H9 (cell line): ENCODE results near the gene TRAP1. TPM values are rescaled to one million over a fixed set of nuclear protein-coding genes. Genes with fewer than 3 reads are reported as not detected.
A peak's percentile ranks its signal among the peaks of the same experiment; 100 is the strongest.

Source experiments
- DNase-seq: peaks from one replicate; pipeline ENCODE4 v3.0.0-alpha.2; 2017
- H2AFZ ChIP-seq: one replicate; pipeline ENCODE4 v1.6.1; 2013; ENCODE audit warnings: mild to moderate bottlenecking, low read length, control low read depth, moderate library complexity
- H2AK5ac ChIP-seq: 2 replicates; pipeline ENCODE4 v1.6.1; 2013; ENCODE audit warnings: low read length, control low read depth, mixed read lengths; ENCODE audit not compliant: insufficient read length
- H2BK120ac ChIP-seq: one replicate; pipeline ENCODE4 v1.6.1; 2013; ENCODE audit warnings: low read depth, mild to moderate bottlenecking, low read length, control low read depth, inconsistent platforms; ENCODE audit not compliant: poor library complexity, severe bottlenecking
- H2BK12ac ChIP-seq: 2 replicates; pipeline ENCODE4 v1.6.1; 2013; ENCODE audit warnings: low read length, control low read depth, mixed read lengths, low read depth; ENCODE audit not compliant: insufficient read length
- H2BK15ac ChIP-seq: 2 replicates; pipeline ENCODE4 v1.6.1; 2013; ENCODE audit warnings: low read depth, low read length, control low read depth
- H2BK20ac ChIP-seq: one replicate; pipeline ENCODE4 v1.6.1; 2013; ENCODE audit warnings: low read depth, mild to moderate bottlenecking, low read length, control low read depth, inconsistent platforms; ENCODE audit not compliant: poor library complexity, severe bottlenecking
- H2BK5ac ChIP-seq: 2 replicates; pipeline ENCODE4 v1.6.1; 2013; ENCODE audit warnings: low read length, control low read depth, mixed read lengths; ENCODE audit not compliant: insufficient read length
- H3K14ac ChIP-seq: 2 replicates; pipeline ENCODE4 v1.6.1; 2013; ENCODE audit warnings: low read length, control low read depth; ENCODE audit not compliant: insufficient read depth
- H3K18ac ChIP-seq: 2 replicates; pipeline ENCODE4 v1.6.1; 2013; ENCODE audit warnings: low read depth, mild to moderate bottlenecking, mixed read lengths, low read length, control low read depth; ENCODE audit not compliant: insufficient read length
- H3K23ac ChIP-seq: 2 replicates; pipeline ENCODE4 v1.6.1; 2013; ENCODE audit warnings: low read length, control low read depth, mixed read lengths, low read depth; ENCODE audit not compliant: insufficient read length
- H3K23me2 ChIP-seq: 2 replicates; pipeline ENCODE4 v1.6.1; 2013; ENCODE audit warnings: low read depth, mild to moderate bottlenecking, mixed read lengths, low read length, control low read depth; ENCODE audit not compliant: insufficient read length, poor library complexity, severe bottlenecking
- H3K27ac ChIP-seq: 2 replicates; pipeline ENCODE4 v1.5.1; 2013; ENCODE audit warnings: low read length, control low read depth, mixed read lengths, low read depth; ENCODE audit not compliant: insufficient read length
- H3K27me3 ChIP-seq: 2 replicates; pipeline ENCODE4 v1.6.1; 2013; ENCODE audit warnings: low read length, control low read depth, inconsistent platforms; ENCODE audit not compliant: insufficient read depth
- H3K4ac ChIP-seq: 2 replicates; pipeline ENCODE4 v1.6.1; 2013; ENCODE audit warnings: low read depth, mild to moderate bottlenecking, control low read depth, inconsistent platforms, low read length, moderate library complexity
- H3K4me1 ChIP-seq: 2 replicates; pipeline ENCODE4 v1.6.1; 2013; ENCODE audit warnings: low read length, control low read depth, inconsistent platforms; ENCODE audit not compliant: insufficient read depth
- H3K4me2 ChIP-seq: 2 replicates; pipeline ENCODE4 v1.6.1; 2013; ENCODE audit warnings: low read length, control low read depth, mixed read lengths; ENCODE audit not compliant: insufficient read length, insufficient read depth
- H3K56ac ChIP-seq: 2 replicates; pipeline ENCODE4 v1.6.1; 2013; ENCODE audit warnings: low read depth, mild to moderate bottlenecking, mixed read lengths, low read length, control low read depth; ENCODE audit not compliant: insufficient read length
- H3K79me1 ChIP-seq: 2 replicates; pipeline ENCODE4 v1.6.1; 2013; ENCODE audit warnings: low read depth, mild to moderate bottlenecking, moderate library complexity, low read length, control low read depth, inconsistent platforms; ENCODE audit not compliant: insufficient read depth, poor library complexity, severe bottlenecking
- H3K79me2 ChIP-seq: 2 replicates; pipeline ENCODE4 v1.6.1; 2013; ENCODE audit warnings: low read length, control low read depth, inconsistent platforms; ENCODE audit not compliant: insufficient read depth
- H3K9ac ChIP-seq: 2 replicates; pipeline ENCODE4 v1.6.1; 2013; ENCODE audit warnings: low read length, control low read depth, mixed read lengths; ENCODE audit not compliant: insufficient read length; ENCODE audit errors: extremely low read depth
- H3K9me3 ChIP-seq: one replicate; pipeline ENCODE4 v1.6.1; 2013; ENCODE audit warnings: low read depth, low read length, inconsistent platforms; ENCODE audit not compliant: control insufficient read depth
- H3T11ph ChIP-seq: one replicate; pipeline ENCODE4 v1.6.1; 2013; ENCODE audit warnings: mild to moderate bottlenecking, low read length, control low read depth, inconsistent platforms
- H4K20me1 ChIP-seq: one replicate; pipeline ENCODE4 v1.6.1; 2013; ENCODE audit not compliant: control insufficient read depth, insufficient read length, insufficient read depth
- H4K5ac ChIP-seq: 2 replicates; pipeline ENCODE4 v1.6.1; 2013; ENCODE audit warnings: low read depth, mild to moderate bottlenecking, mixed read lengths, low read length, control low read depth; ENCODE audit not compliant: insufficient read length
- H4K8ac ChIP-seq: replicated peaks from 2 replicates; pipeline ENCODE4 v1.6.1; 2013; ENCODE audit warnings: low read length, control low read depth, mixed read lengths, low read depth; ENCODE audit not compliant: insufficient read length
- H4K91ac ChIP-seq: 2 replicates; pipeline ENCODE4 v1.6.1; 2013; ENCODE audit warnings: low read depth, mild to moderate bottlenecking, moderate library complexity, mixed read lengths, low read length, control low read depth; ENCODE audit not compliant: insufficient read length
- H3K27ac Mint-ChIP-seq, 3 experiments: 2 replicates in 2 of 3; 3 replicates in 1 of 3; pipeline ENCODE4 v1.8.0; 2020 to 2021; ENCODE audit warnings: mixed read lengths in 3 of 3, mild to moderate bottlenecking in 1 of 3, moderate library complexity in 1 of 3
- H3K27me3 Mint-ChIP-seq: 2 replicates; pipeline ENCODE4 v1.8.0; 2021; ENCODE audit warnings: low read depth, mild to moderate bottlenecking, moderate library complexity, mixed read lengths
- H3K36me3 Mint-ChIP-seq, 3 experiments: 2 replicates in 2 of 3; 3 replicates in 1 of 3; pipeline ENCODE4 v1.8.0; 2020 to 2021; ENCODE audit warnings: low read depth in 3 of 3, mixed read lengths in 3 of 3; ENCODE audit not compliant: insufficient read depth in 1 of 3
- H3K4me1 Mint-ChIP-seq, 2 experiments: 2 replicates each; pipeline ENCODE4 v1.8.0; 2020; ENCODE audit warnings: mixed read lengths in 2 of 2
- H3K4me3 Mint-ChIP-seq, 2 experiments: 2 replicates in 1 of 2; 3 replicates in 1 of 2; pipeline ENCODE4 v1.8.0; 2020 to 2021; ENCODE audit warnings: mild to moderate bottlenecking in 2 of 2, mixed read lengths in 2 of 2, moderate library complexity in 1 of 2
- H3K9me3 Mint-ChIP-seq, 2 experiments: 2 replicates in 1 of 2; 3 replicates in 1 of 2; pipeline ENCODE4 v1.8.0; 2020; ENCODE audit warnings: mild to moderate bottlenecking in 2 of 2, mixed read lengths in 2 of 2, moderate library complexity in 1 of 2
- WGBS: extraction: QIAGEN DNeasy Blood & Tissue Kit; methylation state at CpG from one replicate; pipeline ENCODE4 v1.1.7; 2013; ENCODE audit warnings: missing lambda C conversion rate, low lambda C conversion rate, mixed read lengths; ENCODE audit not compliant: insufficient read length; ENCODE audit errors: extremely low coverage; 5-methylcytosine and 5-hydroxymethylcytosine counted together
- total RNA-seq: library from RNA; stranded (reverse); gene quantifications from 2 replicates; pipeline ENCODE4 v1.2.1, GENCODE V29; 2021
- TF ChIP-seq, protein P1 (sequence below): fragments of 200-600 bp; sonication (generic); conservative IDR thresholded peaks from 3 replicates; pipeline ENCODE4 v1.8.0; 2021; ENCODE audit warnings: antibody characterized with exemption, mild to moderate bottlenecking

Gene TRAP1
- total RNA-seq, 1 experiment from 2014 or later = 211 TPM

DNA sequence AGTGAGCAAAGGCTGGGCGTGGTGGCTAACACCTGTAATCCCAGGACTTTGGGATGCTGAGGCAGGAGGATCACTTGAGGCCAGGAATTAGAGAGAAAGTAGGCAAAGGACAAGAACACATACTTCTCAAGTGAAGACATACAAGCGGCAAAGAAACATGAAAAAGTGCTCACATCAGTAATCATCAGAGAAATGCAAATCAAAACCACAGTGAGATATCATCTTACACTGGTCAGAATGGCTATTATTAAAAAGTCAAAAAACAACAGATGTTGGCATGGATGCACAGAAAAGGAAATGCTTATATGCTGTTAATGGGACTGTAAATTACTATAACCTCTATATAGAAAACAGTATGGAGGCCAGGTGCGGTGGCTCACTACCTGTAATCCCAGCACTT lies 93.7 kb downstream of the TRAP1 start:
- H3K27me3 Mint-ChIP-seq = no peaks in the 10 kb centered on the region
- H3K36me3 Mint-ChIP-seq = no peaks in the 10 kb centered on the region; a peak in 1 of 7 replicates
- H2BK20ac ChIP-seq = no peak overlapping the region

More for the DNA sequence above, 93.7 kb downstream of the TRAP1 start:
- H4K8ac ChIP-seq = no peak overlapping the region
- H3K4me2 ChIP-seq = no peak overlapping the region
- Mint-ChIP-seq H3K9me3 (no peaks in the 10 kb centered on the region), H3K27ac (peak overlapping the region in 1 of 3 experiments; percentile 13; a peak in 1 of 7 replicates), H3K4me1 (peaks cover 9 to 13% of the 10 kb centered on the region in 2 experiments), H3K4me3 (no peak overlapping the region)
- no peak overlapping the region for H3K18ac ChIP-seq
- WGBS = no CpG with 5 or more reads among the region's 3 CpGs
- H3K14ac ChIP-seq = no peak overlapping the region
- no peaks in the 10 kb centered on the region for H3K27me3 ChIP-seq
- no peak overlapping the region for H2BK12ac ChIP-seq
- no peak overlapping the region for H3K9ac ChIP-seq
- no peak overlapping the region for H3K56ac ChIP-seq
- no peaks in the 10 kb centered on the region for H4K20me1 ChIP-seq
- no peak overlapping the region for H3K4ac ChIP-seq
- no peak overlapping the region for H3T11ph ChIP-seq
- H4K91ac ChIP-seq = no peak overlapping the region
- H3K79me1 ChIP-seq = peaks cover 6% of the 10 kb centered on the region
- no peak overlapping the region for H2AK5ac ChIP-seq
- H3K9me3 ChIP-seq = no peaks in the 10 kb centered on the region
- TF ChIP-seq, protein P1, sequence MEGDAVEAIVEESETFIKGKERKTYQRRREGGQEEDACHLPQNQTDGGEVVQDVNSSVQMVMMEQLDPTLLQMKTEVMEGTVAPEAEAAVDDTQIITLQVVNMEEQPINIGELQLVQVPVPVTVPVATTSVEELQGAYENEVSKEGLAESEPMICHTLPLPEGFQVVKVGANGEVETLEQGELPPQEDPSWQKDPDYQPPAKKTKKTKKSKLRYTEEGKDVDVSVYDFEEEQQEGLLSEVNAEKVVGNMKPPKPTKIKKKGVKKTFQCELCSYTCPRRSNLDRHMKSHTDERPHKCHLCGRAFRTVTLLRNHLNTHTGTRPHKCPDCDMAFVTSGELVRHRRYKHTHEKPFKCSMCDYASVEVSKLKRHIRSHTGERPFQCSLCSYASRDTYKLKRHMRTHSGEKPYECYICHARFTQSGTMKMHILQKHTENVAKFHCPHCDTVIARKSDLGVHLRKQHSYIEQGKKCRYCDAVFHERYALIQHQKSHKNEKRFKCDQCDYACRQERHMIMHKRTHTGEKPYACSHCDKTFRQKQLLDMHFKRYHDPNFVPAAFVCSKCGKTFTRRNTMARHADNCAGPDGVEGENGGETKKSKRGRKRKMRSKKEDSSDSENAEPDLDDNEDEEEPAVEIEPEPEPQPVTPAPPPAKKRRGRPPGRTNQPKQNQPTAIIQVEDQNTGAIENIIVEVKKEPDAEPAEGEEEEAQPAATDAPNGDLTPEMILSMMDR = no peak
- no peak overlapping the region for H2AFZ ChIP-seq
- no peaks in the 10 kb centered on the region for H3K23me2 ChIP-seq
- H3K79me2 ChIP-seq = no peaks in the 10 kb centered on the region
- H3K27ac ChIP-seq = no peak overlapping the region
- no peak overlapping the region for H2BK5ac ChIP-seq
- H4K5ac ChIP-seq = no peak overlapping the region
- no peak overlapping the region for H2BK15ac ChIP-seq
- H3K23ac ChIP-seq = no peak overlapping the region
- no peaks in the 10 kb centered on the region for H3K4me1 ChIP-seq
- no peak for DNase-seq
- no peak overlapping the region for H2BK120ac ChIP-seq
